H1 (cell line): ENCODE measurements around the gene MICALL2. TPM values are rescaled to one million over a fixed set of nuclear protein-coding genes. Genes with fewer than 3 reads are reported as not detected.

Experiments used
- CTCF ChIA-PET: fragments of 300-600 bp; sonication (Branson Sonifier 250); formaldehyde crosslinking; loops from one replicate; lab custom pipeline; 2021; ENCODE audit not compliant: partially characterized antibody; lab: Charles Lee
- POLR2A ChIA-PET: fragments of 300-600 bp; sonication (Branson Sonifier 250); formaldehyde crosslinking; loops from one replicate; lab custom pipeline; 2021; ENCODE audit warnings: inconsistent platforms; ENCODE audit not compliant: partially characterized antibody; lab: Charles Lee
- DNase-seq, 2 experiments: peaks; one replicate each; pipeline versions ENCODE4 v3.0.0 to v3.0.0-alpha.2; 2010 to 2022; ENCODE audit warnings: low spot score in 2 of 2, low read depth in 1 of 2, mixed read lengths in 1 of 2
- FAIRE-seq: peaks from 2 replicates; lab custom pipeline; 2011; peaks lifted over from hg19 to GRCh38; lab: Jason Lieb, UNC
- H2AFZ ChIP-seq: 2 replicates; pipeline ENCODE4 v1.8.1; 2012; ENCODE audit warnings: low read length, inconsistent platforms
- H2AK5ac ChIP-seq: 2 replicates; pipeline ENCODE4 v1.6.1; 2013; ENCODE audit warnings: low read depth, low read length
- H2BK120ac ChIP-seq: replicated peaks from 2 replicates; pipeline ENCODE3; 2013; ENCODE audit warnings: low read depth, low read length, inconsistent platforms
- H2BK12ac ChIP-seq: 2 replicates; pipeline ENCODE4 v1.6.1; 2013; ENCODE audit warnings: low read depth, low read length
- H2BK15ac ChIP-seq: 2 replicates; pipeline ENCODE4 v1.6.1; 2013; ENCODE audit warnings: low read length
- H2BK20ac ChIP-seq: 2 replicates; pipeline ENCODE4 v1.6.1; 2013; ENCODE audit warnings: low read length
- H2BK5ac ChIP-seq: 2 replicates; pipeline ENCODE4 v1.6.1; 2013; ENCODE audit warnings: low read depth, low read length
- H3K14ac ChIP-seq: 2 replicates; pipeline ENCODE4 v1.6.1; 2013; ENCODE audit warnings: inconsistent platforms; ENCODE audit not compliant: insufficient read length
- H3K18ac ChIP-seq: 2 replicates; pipeline ENCODE4 v1.6.1; 2013; ENCODE audit warnings: low read length; ENCODE audit errors: extremely low read depth
- H3K23ac ChIP-seq: 2 replicates; pipeline ENCODE4 v1.6.1; 2013; ENCODE audit warnings: inconsistent platforms; ENCODE audit not compliant: insufficient read length
- H3K23me2 ChIP-seq: 2 replicates; pipeline ENCODE4 v1.6.1; 2013; ENCODE audit warnings: low read depth, low read length
- H3K27ac ChIP-seq: 2 replicates; pipeline ENCODE4 v1.6.1; 2011; ENCODE audit warnings: low read depth, low read length, inconsistent platforms
- H3K27me3 ChIP-seq, 4 experiments: replicated peaks in 1 of 4; 1 replicate in 1 of 4; 2 replicates in 3 of 4; pipeline versions ENCODE4 v1.6.1 to v1.8.1; 2011 to 2013; ENCODE audit warnings: low read length in 3 of 4, mild to moderate bottlenecking in 3 of 4, inconsistent platforms in 2 of 4, mixed read lengths in 2 of 4, moderate library complexity in 1 of 4; ENCODE audit not compliant: control insufficient read depth in 3 of 4, insufficient read depth in 3 of 4; ENCODE audit errors: extremely low read depth in 1 of 4
- H3K36me3 ChIP-seq, 4 experiments: 2 replicates each; pipeline versions ENCODE4 v1.6.1 to v1.8.1; 2011 to 2013; ENCODE audit warnings: mild to moderate bottlenecking in 4 of 4, low read length in 3 of 4, moderate library complexity in 2 of 4, control low read depth in 1 of 4, inconsistent platforms in 1 of 4; ENCODE audit not compliant: insufficient read depth in 4 of 4, control insufficient read depth in 2 of 4
- H3K4ac ChIP-seq: replicated peaks from 2 replicates; pipeline ENCODE3; 2013; ENCODE audit warnings: low read length, low read depth, mixed read lengths, inconsistent platforms; ENCODE audit not compliant: insufficient read length
- H3K4me1 ChIP-seq, 4 experiments: replicated peaks in 1 of 4; 1 replicate in 1 of 4; 2 replicates in 3 of 4; pipeline versions ENCODE4 v1.6.1 to v1.8.1; 2011 to 2013; ENCODE audit warnings: low read length in 3 of 4, inconsistent platforms in 2 of 4, mixed read lengths in 1 of 4; ENCODE audit not compliant: insufficient read depth in 4 of 4, control insufficient read depth in 3 of 4
- H3K4me2 ChIP-seq, 2 experiments: 2 replicates each; pipeline versions ENCODE4 v1.6.1 to v1.8.1; 2011 to 2013; ENCODE audit warnings: low read depth in 2 of 2, low read length in 2 of 2, control low read depth in 1 of 2, inconsistent platforms in 1 of 2, mild to moderate bottlenecking in 1 of 2; ENCODE audit not compliant: insufficient read depth in 1 of 2
- H3K4me3 ChIP-seq, 4 experiments: fragments of 200-600, 300-600 bp in 1 of 4; sonication (generic), shearing (Covaris generic), sonication (Bioruptor Twin) in 1 of 4; 2 replicates each; pipeline versions ENCODE4 v1.5.1 to v1.8.1; 2011 to 2016; ENCODE audit warnings: low read length in 4 of 4, low read depth in 3 of 4, control low read depth in 2 of 4, inconsistent platforms in 2 of 4, mild to moderate bottlenecking in 2 of 4, mixed read lengths in 1 of 4, moderate library complexity in 1 of 4; ENCODE audit not compliant: insufficient read depth in 2 of 4; ENCODE audit errors: extremely low read depth in 1 of 4
- H3K56ac ChIP-seq: replicated peaks from 2 replicates; pipeline ENCODE3; 2013; ENCODE audit warnings: low read depth, mild to moderate bottlenecking, mixed read lengths, low read length, inconsistent platforms; ENCODE audit not compliant: insufficient read length
- H3K79me1 ChIP-seq: 2 replicates; pipeline ENCODE4 v1.6.1; 2013; ENCODE audit warnings: low read depth, low read length, control low read depth
- H3K79me2 ChIP-seq, 2 experiments: 2 replicates each; pipeline versions ENCODE4 v1.6.1 to v1.8.1; 2012 to 2013; ENCODE audit warnings: low read length in 2 of 2, mild to moderate bottlenecking in 2 of 2, inconsistent platforms in 1 of 2; ENCODE audit not compliant: insufficient read depth in 2 of 2, control insufficient read depth in 1 of 2
- H3K9ac ChIP-seq, 4 experiments: replicated peaks in 1 of 4; 1 replicate in 1 of 4; 2 replicates in 3 of 4; pipeline versions ENCODE4 v1.6.1 to v1.8.1; 2011 to 2013; ENCODE audit warnings: low read depth in 3 of 4, low read length in 3 of 4, control low read depth in 2 of 4, mild to moderate bottlenecking in 2 of 4, moderate library complexity in 2 of 4, inconsistent platforms in 1 of 4; ENCODE audit errors: extremely low read depth in 1 of 4
- H3K9me3 ChIP-seq, 2 experiments: 2 replicates each; pipeline versions ENCODE4 v1.6.1 to v1.8.1; 2012 to 2013; ENCODE audit warnings: mild to moderate bottlenecking in 2 of 2, moderate library complexity in 2 of 2, control low read depth in 1 of 2, inconsistent platforms in 1 of 2, low read depth in 1 of 2, low read length in 1 of 2, mixed read lengths in 1 of 2; ENCODE audit not compliant: insufficient read depth in 2 of 2
- H4K20me1 ChIP-seq, 2 experiments: replicated peaks in 1 of 2; 2 replicates each; pipeline versions ENCODE3 to v1.8.1; 2011 to 2013; ENCODE audit warnings: inconsistent platforms in 2 of 2, low read length in 2 of 2, mild to moderate bottlenecking in 1 of 2; ENCODE audit not compliant: insufficient read depth in 2 of 2, control insufficient read depth in 1 of 2
- H4K5ac ChIP-seq: 2 replicates; pipeline ENCODE4 v1.6.1; 2013; ENCODE audit warnings: low read length, low read depth, mixed read lengths, inconsistent platforms; ENCODE audit not compliant: insufficient read length
- H4K8ac ChIP-seq: 2 replicates; pipeline ENCODE4 v1.8.0; 2013; ENCODE audit warnings: mild to moderate bottlenecking, moderate library complexity, low read length, inconsistent platforms; ENCODE audit not compliant: insufficient read depth; ENCODE audit errors: extremely low read depth
- H4K91ac ChIP-seq: replicated peaks from 2 replicates; pipeline ENCODE3; 2013; ENCODE audit warnings: low read length, mixed read lengths, inconsistent platforms; ENCODE audit not compliant: insufficient read length
- BACH1 ChIP-seq: IDR thresholded peaks from 2 replicates; pipeline ENCODE4 v1.6.1; 2012; ENCODE audit warnings: low read length, improper control_type of control experiment
- CREB1 ChIP-seq: IDR thresholded peaks from 2 replicates; pipeline ENCODE4 v1.6.1; 2012; ENCODE audit warnings: inconsistent platforms
- EGR1 ChIP-seq: IDR thresholded peaks from 2 replicates; pipeline ENCODE4 v1.6.1; 2011; ENCODE audit warnings: low read depth, low read length, borderline replicate concordance
- JUND ChIP-seq: IDR thresholded peaks from 2 replicates; pipeline ENCODE4 v1.6.1; 2011; ENCODE audit warnings: mild to moderate bottlenecking, improper control_type of control experiment, low read length
- KDM4A ChIP-seq: IDR thresholded peaks from one replicate; pipeline ENCODE4 v1.7.1; 2012; ENCODE audit warnings: low read depth, mild to moderate bottlenecking, moderate library complexity, low read length, inconsistent platforms; ENCODE audit not compliant: severe bottlenecking
- POLR2A ChIP-seq, 2 experiments: IDR thresholded peaks; 1 replicate in 1 of 2; 2 replicates in 1 of 2; pipeline ENCODE4 v1.6.1; 2011; ENCODE audit warnings: low read depth in 2 of 2, low read length in 2 of 2, mild to moderate bottlenecking in 2 of 2; ENCODE audit errors: control extremely low read depth in 1 of 2
- RAD21 ChIP-seq, 2 experiments: IDR thresholded peaks in 1 of 2; conservative IDR thresholded peaks in 1 of 2; 2 replicates each; pipeline ENCODE4 v1.6.1; 2011; ENCODE audit warnings: low read depth in 2 of 2, low read length in 2 of 2, improper control_type of control experiment in 1 of 2, inconsistent platforms in 1 of 2, mild to moderate bottlenecking in 1 of 2, moderate library complexity in 1 of 2
- RXRA ChIP-seq: IDR thresholded peaks from 2 replicates; pipeline ENCODE4 v1.6.1; 2011; ENCODE audit warnings: low read depth, mild to moderate bottlenecking, low read length, moderate library complexity; ENCODE audit not compliant: insufficient read depth
- SIRT6 ChIP-seq: IDR thresholded peaks from one replicate; pipeline ENCODE4 v1.7.1; 2012; ENCODE audit warnings: low read length, inconsistent platforms
- TBP ChIP-seq: IDR thresholded peaks from 2 replicates; pipeline ENCODE4 v1.6.1; 2011; ENCODE audit warnings: low read depth, low read length, improper control_type of control experiment
- WGBS, 2 experiments: shearing (Covaris generic) in 1 of 2; methylation state at CpG; one replicate each; pipeline versions ENCODE4 v1.1.6 to v1.1.7; 2013 to 2015; ENCODE audit warnings: low lambda C conversion rate in 2 of 2, mixed read lengths in 2 of 2, inconsistent platforms in 1 of 2, low coverage in 1 of 2, missing lambda C conversion rate in 1 of 2; ENCODE audit not compliant: insufficient replicate concordance in 2 of 2, insufficient coverage in 1 of 2, insufficient read length in 1 of 2; ENCODE audit errors: extremely low coverage in 1 of 2, missing lambda C conversion rate in 1 of 2; 5-methylcytosine and 5-hydroxymethylcytosine counted together
- polyA plus RNA-seq, 7 experiments: library from polyadenylated mRNA; depleted of rRNA in 3 of 7; stranded (reverse) in 5 of 7; unstranded in 2 of 7; fragments of >200 nt in 5 of 7; fragments of 200-250 nt in 2 of 7; gene quantifications; 1 replicate in 5 of 7; 2 replicates in 1 of 7; 4 replicates in 1 of 7; pipeline versions ENCODE4 v1.2.1 to v1.2.3, GENCODE V29; 2011 to 2013; ENCODE audit warnings: missing spikeins in 2 of 7, mixed read lengths in 2 of 7
- total RNA-seq: library from RNA; stranded (reverse); fragmentation: NEBNext Ultra II Directional; extraction: Animal tissue kit (Norgen Biotek cat#: 25700); gene quantifications from 2 replicates; pipeline ENCODE4 v1.2.1, GENCODE V29; 2021
- TF ChIP-seq, protein P1 (sequence below): IDR thresholded peaks from 2 replicates; pipeline ENCODE4 v1.6.1; 2011; ENCODE audit warnings: low read length, improper control_type of control experiment

Gene MICALL2
- total and polyA plus RNA-seq, 2 of the 8 experiments (the other 6 are each of a cell fraction or from before 2014, with no cell fraction given): 5.3 to 8.5 TPM

DNA sequence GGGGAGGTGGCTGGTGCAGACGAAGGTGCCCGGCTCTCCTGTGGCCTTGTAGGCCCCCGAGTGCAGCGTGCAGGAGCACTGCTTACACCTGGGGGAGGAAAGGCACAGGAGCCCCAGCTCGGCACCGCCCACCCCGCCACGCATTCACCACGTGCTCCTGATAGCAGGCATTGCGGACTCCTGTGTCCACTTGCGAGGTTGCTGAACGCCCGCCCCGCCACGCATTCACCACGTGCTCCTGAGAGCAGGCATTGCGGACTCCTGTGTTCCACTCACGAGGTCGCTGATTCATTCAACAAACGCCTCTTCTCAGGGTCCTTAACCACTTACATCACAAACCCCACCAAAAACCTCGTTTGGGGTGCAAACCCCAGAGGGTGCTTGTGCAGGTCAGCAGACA lies 13.9 kb downstream of the MICALL2 start:
- FAIRE-seq: no peak
- no peaks in the 10 kb centered on the region for H3K9me3 ChIP-seq
- CTCF ChIA-PET: interaction anchor here (0.9 to 1.0 kb wide), 2 partner anchors 10 to 29 kb away, joined by 3 read pairs; no protein-coding TSS in a partner anchor

More for the DNA sequence above, 13.9 kb downstream of the MICALL2 start:
- no peaks in the 10 kb centered on the region for H3K79me1 ChIP-seq
- no peak overlapping the region for H2BK12ac ChIP-seq
- no peak overlapping the region for H2BK5ac ChIP-seq
- H3K27me3 ChIP-seq: no peaks in the 10 kb centered on the region
- no peak overlapping the region for H2AFZ ChIP-seq
- no peaks in the 10 kb centered on the region for H3K79me2 ChIP-seq
- no peak for DNase-seq
- peaks cover 0 to 1% of the 10 kb centered on the region in 2 experiments for H4K20me1 ChIP-seq
- no peak overlapping the region for H2BK20ac ChIP-seq
- no peaks in the 10 kb centered on the region; a peak in 1 of 7 replicates for H3K4me1 ChIP-seq
- no peaks in the 10 kb centered on the region for H3K23me2 ChIP-seq
- no peak overlapping the region for H3K56ac ChIP-seq
- no peaks in the 10 kb centered on the region for H3K36me3 ChIP-seq
- H3K14ac ChIP-seq: no peak overlapping the region
- H3K23ac ChIP-seq: no peak overlapping the region
- no peak overlapping the region; the same call in 1 of the 2 replicates for H2BK15ac ChIP-seq
- H3K4ac ChIP-seq: no peak overlapping the region
- no peak overlapping the region; the same call in 1 of the 2 replicates for H3K18ac ChIP-seq
- no peak for TF ChIP-seq EGR1
- no peak for TF ChIP-seq JUND
- no peak for TF ChIP-seq RXRA
- TF ChIP-seq SIRT6: no peak
- no peak for TF ChIP-seq BACH1
- no peak for TF ChIP-seq RAD21 (IDR thresholded peaks at IDR 0.05 in 1 of 2, conservative IDR thresholded peaks at IDR 0.05 in 1 of 2; ENCODE audit: low read depth in 2 of 2, low read length in 2 of 2)
- TF ChIP-seq POLR2A (IDR thresholded peaks at IDR 0.05; ENCODE audit: control extremely low read depth in 1 of 2, low read depth in 2 of 2, low read length in 2 of 2): no peak
- TF ChIP-seq, protein P1, sequence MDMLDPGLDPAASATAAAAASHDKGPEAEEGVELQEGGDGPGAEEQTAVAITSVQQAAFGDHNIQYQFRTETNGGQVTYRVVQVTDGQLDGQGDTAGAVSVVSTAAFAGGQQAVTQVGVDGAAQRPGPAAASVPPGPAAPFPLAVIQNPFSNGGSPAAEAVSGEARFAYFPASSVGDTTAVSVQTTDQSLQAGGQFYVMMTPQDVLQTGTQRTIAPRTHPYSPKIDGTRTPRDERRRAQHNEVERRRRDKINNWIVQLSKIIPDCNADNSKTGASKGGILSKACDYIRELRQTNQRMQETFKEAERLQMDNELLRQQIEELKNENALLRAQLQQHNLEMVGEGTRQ: no peak
- no peak for TF ChIP-seq CREB1
- TF ChIP-seq TBP: no peak
- no peak for TF ChIP-seq KDM4A
- H2BK120ac ChIP-seq: no peak overlapping the region
- no peak overlapping the region for H3K4me3 ChIP-seq
- WGBS, 2 experiments: 86% methylated on average over 19 of the region's 21 CpGs; no CpG with 5 or more reads in 1 of the 2 experiments
- no peak overlapping the region for H4K91ac ChIP-seq
- no peak overlapping the region for H4K5ac ChIP-seq
- POLR2A ChIA-PET: interaction anchor here (0.9 to 1.0 kb wide), 2 partner anchors 9 to 12 kb away, joined by 3 to 4 read pairs; no protein-coding TSS in a partner anchor
- H4K8ac ChIP-seq: no peak overlapping the region
- H3K27ac ChIP-seq: no peak overlapping the region
- no peak overlapping the region for H3K4me2 ChIP-seq
- no peak overlapping the region for H3K9ac ChIP-seq
- H2AK5ac ChIP-seq: no peak overlapping the region
